Esophagus squamous epithelium (tissue), 5 donors: ENCODE data around the gene LINC01488. TPM values are rescaled to one million over a fixed set of nuclear protein-coding genes. Genes with fewer than 3 reads are reported as not detected.

ENCODE experiments used
- DNase-seq: peaks from one replicate; lab custom pipeline; 2025; lab: John Stamatoyannopoulos, UW
- H3K27ac ChIP-seq, 4 donors: fragments of 200-600 bp; sonication (generic); one replicate each; pipeline ENCODE4 v1.5.1; 2016 to 2019; ENCODE audit warnings: mild to moderate bottlenecking in 1 of 4
- H3K27me3 ChIP-seq, 4 donors: fragments of 200-600 bp; sonication (generic); 1 replicate in 3 of 4; 2 replicates in 1 of 4; pipeline versions ENCODE4 v1.5.1 to v1.6.0; 2017 to 2021; ENCODE audit warnings: antibody characterized with exemption in 1 of 4
- H3K36me3 ChIP-seq, 3 donors: fragments of 200-600 bp; sonication (generic); one replicate each; pipeline ENCODE4 v1.5.1; 2016 to 2019
- H3K4me1 ChIP-seq, 3 donors: fragments of 200-600 bp; sonication (generic); one replicate each; pipeline ENCODE4 v1.5.1; 2017 to 2019
- H3K4me3 ChIP-seq, 4 donors: fragments of 200-600 bp; sonication (generic); 1 replicate in 3 of 4; 2 replicates in 1 of 4; pipeline ENCODE4 v1.5.1; 2016 to 2019; ENCODE audit warnings: mild to moderate bottlenecking in 2 of 4, moderate library complexity in 1 of 4
- H3K9me3 ChIP-seq, 3 donors: fragments of 200-600 bp; sonication (generic); one replicate each; pipeline ENCODE4 v1.5.1; 2016 to 2019
- CTCF ChIP-seq, 6 experiments: fragments of 450-650 bp in 4 of 6; fragments of 200-600 bp in 2 of 6; sonication (generic) in 2 of 6; IDR thresholded peaks; one replicate each; pipeline ENCODE4 v1.5.1; 2016 to 2019; ENCODE audit warnings: antibody characterized with exemption in 6 of 6, mild to moderate bottlenecking in 4 of 6, moderate library complexity in 4 of 6
- POLR2A ChIP-seq, 4 donors: fragments of 450-650 bp; IDR thresholded peaks; one replicate each; pipeline ENCODE4 v1.6.1; 2017; ENCODE audit warnings: antibody characterized with exemption in 4 of 4, mild to moderate bottlenecking in 4 of 4, moderate library complexity in 3 of 4
- WGBS, 2 donors: methylation state at CpG; one replicate each; pipeline ENCODE4 v1.1.5; 2018; 5-methylcytosine and 5-hydroxymethylcytosine counted together
- intact Hi-C: fragments of 100-400 bp; cut with DNase I; formaldehyde crosslinking; loops from one replicate; pipeline ENCODE4 v1.15.0; 2022
- total RNA-seq, 4 donors: library from RNA; depleted of rRNA; stranded (reverse); fragments of >200 nt; gene quantifications; one replicate each; pipeline ENCODE4 v1.1.0, GENCODE V29; 2016
- donor health status: DM: yes; HTN: yes; CAD: no.

The LINC01488 gene
- total RNA-seq, 4 donors from 2014 or later = not detected

- peaks cover 6 to 50% (median 18%) of the 10 kb centered on the region in 3 donors for H3K4me1 ChIP-seq
- peaks cover 0 to 5% (median 0%) of the 10 kb centered on the region in 3 donors for H3K9me3 ChIP-seq
- WGBS, 2 donors = 74 to 82% methylated on average over 19 to 24 of the region's 25 CpGs
- intact Hi-C loops = no loop called here
- no peaks in the 10 kb centered on the region for H3K27me3 ChIP-seq
- no peaks in the 10 kb centered on the region for H3K36me3 ChIP-seq
- no peak overlapping the region for H3K27ac ChIP-seq
- DNase-seq = no peak
- TF ChIP-seq CTCF (IDR thresholded peaks at IDR 0.05) (no peak), POLR2A (IDR thresholded peaks at IDR 0.05) (no peak)
- H3K4me3 ChIP-seq = no peak overlapping the region
Observed at GRCh38 chr11:69468911-69469885, 12.3 kb upstream of the LINC01488 start.

- peaks cover 0 to 5% (median 0%) of the 10 kb centered on the region in 3 donors for H3K9me3 ChIP-seq
- 85 to 94% methylated on average over 5 to 7 of the region's 9 CpGs for WGBS, 2 donors
- no peak for DNase-seq
- H3K27me3 ChIP-seq = no peaks in the 10 kb centered on the region
- no peaks in the 10 kb centered on the region for H3K36me3 ChIP-seq
- no peak overlapping the region for H3K4me3 ChIP-seq
- peaks cover 0 to 47% (median 9%) of the 10 kb centered on the region in 3 donors for H3K4me1 ChIP-seq
- no peak for TF ChIP-seq POLR2A (IDR thresholded peaks at IDR 0.05)
- TF ChIP-seq CTCF (IDR thresholded peaks at IDR 0.05) = no peak
- intact Hi-C loops = no loop called here
- H3K27ac ChIP-seq = no peak overlapping the region
Observed at GRCh38 chr11:69470301-69470700, 11.2 kb upstream of the LINC01488 start.

GRCh38 chr11:69470793-69471728, 10.4 kb upstream of the LINC01488 start:
- TF ChIP-seq POLR2A (IDR thresholded peaks at IDR 0.05) (no peak), CTCF (IDR thresholded peaks at IDR 0.05) (no peak)
- intact Hi-C loops = no loop called here
- Histone ChIP-seq H3K4me1 (peaks cover 0 to 41% (median 4%) of the 10 kb centered on the region in 3 donors), H3K27me3 (no peaks in the 10 kb centered on the region), H3K36me3 (no peaks in the 10 kb centered on the region), H3K4me3 (no peak overlapping the region), H3K9me3 (peaks cover 0 to 5% (median 0%) of the 10 kb centered on the region in 3 donors), H3K27ac (no peak overlapping the region)
- no peak for DNase-seq
- WGBS, 2 donors = 89 to 92% methylated on average over 12 to 15 of the region's 64 CpGs

GRCh38 chr11:69471729-69472540, 9.5 kb upstream of the LINC01488 start:
- WGBS, 2 donors = 78 to 81% methylated on average over 4 to 12 of the region's 17 CpGs
- Histone ChIP-seq H3K4me1 (peaks cover 0 to 38% (median 3%) of the 10 kb centered on the region in 3 donors), H3K27ac (no peak overlapping the region), H3K9me3 (peaks cover 0 to 5% (median 0%) of the 10 kb centered on the region in 3 donors), H3K36me3 (no peaks in the 10 kb centered on the region), H3K27me3 (no peaks in the 10 kb centered on the region), H3K4me3 (no peak overlapping the region)
- no peak for DNase-seq
- TF ChIP-seq POLR2A (IDR thresholded peaks at IDR 0.05) (no peak), CTCF (IDR thresholded peaks at IDR 0.05) (no peak)
- intact Hi-C loops = no loop called here
